ENCODE results near the gene N4BP2.
"Not testable (repeated sequence)": the region's sequence is repeated elsewhere in the genome, so short reads cannot be mapped to it uniquely, and the experiment has no call there.

Gene N4BP2

DNA sequence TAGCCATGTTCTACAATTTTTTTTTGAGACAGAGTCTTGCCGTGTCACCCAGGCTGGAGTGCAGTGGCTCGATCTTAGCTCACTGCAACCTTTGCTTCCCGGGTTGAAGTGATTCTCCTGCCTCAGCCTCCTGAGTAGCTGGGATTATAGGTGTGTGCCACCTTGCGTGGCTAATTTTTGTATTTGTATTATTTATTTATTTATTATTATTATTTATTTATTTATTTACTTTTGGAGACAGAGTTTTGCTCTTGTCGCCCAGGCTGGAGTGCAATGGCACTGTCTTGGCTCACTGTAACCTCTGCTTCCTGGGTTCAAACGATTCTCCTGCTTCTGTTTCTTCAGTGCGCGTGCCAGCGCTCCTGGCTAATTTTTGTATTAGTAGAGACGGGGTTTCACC is 36.8 kb downstream of the N4BP2 start:
- DNase-seq, result not testable (repeated sequence)

DNA sequence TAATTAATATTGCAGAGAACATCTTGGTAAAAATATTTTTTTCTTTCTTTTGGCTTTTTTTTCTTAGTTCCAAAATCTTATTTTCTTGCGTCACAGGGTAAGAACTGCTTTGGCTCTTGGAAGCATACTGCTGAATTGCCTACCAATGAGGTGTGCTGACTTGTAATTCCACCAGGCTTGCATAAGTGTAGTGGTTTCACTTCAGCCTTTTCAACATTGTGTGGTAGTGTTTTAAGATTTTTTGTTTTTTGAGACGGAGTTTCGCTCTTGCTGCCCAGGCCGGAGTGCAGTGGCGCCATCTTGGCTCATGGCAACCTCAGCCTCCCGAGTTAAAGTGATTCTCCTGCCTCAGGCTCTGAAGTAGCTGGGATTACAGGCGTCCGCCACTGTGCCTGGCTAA is 42.4 kb downstream of the N4BP2 start:
- no peak for DNase-seq

DNA sequence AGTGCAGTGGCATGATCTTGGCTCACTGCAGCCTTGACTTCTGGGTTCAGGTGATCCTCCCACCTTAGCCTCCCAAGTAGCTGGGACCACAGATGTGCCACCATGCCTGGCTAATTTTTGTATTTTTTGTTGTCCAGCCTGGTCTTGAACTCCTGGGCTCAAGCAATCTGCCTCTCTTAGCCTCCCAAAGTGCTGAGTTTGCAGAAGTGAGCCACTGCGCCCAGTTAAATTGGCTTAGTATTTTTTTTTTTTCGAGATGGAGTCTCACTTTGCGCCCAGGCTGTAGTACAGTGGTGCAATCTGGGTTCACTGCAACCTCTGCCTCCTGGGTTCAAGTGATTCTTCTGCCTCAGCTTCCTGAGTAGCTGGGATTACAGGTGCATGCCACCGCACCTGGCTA is 50.5 kb downstream of the N4BP2 start:
- not testable (repeated sequence) for DNase-seq

DNA sequence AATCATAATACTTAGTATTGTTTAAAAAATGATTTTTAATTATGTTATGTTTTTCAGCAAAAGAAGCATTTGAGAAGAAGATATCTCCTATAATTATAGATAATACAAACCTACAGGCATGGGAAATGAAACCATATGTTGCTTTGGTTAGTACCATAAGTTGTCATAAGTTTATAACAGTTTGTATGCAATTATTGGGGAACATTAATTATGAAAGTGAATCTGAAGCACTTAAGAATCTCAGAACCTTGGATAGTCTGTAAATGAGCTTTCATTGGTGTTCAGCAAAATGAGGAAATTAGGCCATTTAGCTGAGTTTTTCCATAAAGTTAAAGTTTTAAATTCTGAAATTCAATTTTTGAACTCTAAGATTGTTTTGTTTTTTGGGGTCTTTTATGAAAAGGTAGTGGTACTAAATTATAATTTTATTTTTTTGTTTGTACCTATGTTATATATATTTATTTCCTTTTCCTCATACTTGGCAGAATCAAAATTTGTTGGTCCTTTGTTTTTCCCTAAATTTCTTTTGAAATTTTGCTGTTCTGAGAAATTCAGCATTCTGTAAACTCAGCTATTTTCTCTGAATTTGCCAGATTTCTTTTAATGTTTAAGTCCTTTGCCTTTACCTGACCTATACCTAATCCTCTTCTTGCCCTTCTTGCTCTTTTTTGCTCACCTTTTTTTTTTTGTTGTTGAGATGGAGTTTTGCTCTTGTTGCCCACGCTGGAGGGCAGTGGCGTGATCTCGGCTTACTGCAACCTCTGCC is 55.6 kb downstream of the N4BP2 start:
- DNase-seq, result no peak

DNA sequence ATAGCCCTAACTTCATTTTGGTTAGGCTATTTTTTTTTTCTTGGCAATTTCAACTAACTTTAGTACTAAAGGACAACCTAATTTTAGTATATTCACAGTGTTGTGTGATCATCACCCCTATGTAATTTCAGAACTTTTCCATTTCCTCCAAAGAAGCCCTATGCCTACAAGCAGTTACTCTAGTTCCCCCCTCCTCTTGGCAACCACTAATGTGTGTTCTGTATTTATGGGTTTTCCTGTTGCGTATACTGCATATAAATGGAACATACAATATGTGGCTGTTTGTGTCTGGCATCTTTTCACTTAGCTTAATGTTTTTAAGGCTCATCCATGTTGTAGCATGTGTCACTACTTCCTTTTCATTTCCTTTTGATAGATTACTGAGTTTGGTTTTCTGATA is 57.6 kb downstream of the N4BP2 start:
- DNase-seq, result no peak

DNA sequence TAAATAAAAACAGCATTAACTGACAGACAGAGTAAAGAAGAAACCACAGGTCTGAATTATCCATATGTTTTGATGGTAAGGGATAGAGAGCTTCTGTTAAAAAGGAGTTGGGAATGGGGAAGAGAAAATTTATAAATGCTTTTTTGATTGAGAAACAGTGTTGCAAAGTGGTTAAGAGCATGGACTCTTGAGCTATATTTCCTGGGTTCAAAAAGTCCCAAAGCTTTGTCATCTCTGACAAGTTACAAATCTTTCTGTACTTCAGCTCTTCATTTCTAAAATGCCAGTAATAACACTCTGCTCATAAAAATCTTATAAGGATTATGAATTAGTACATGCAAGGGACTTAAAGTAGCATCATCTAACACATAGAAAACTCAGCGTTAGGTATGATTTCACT is 62.2 kb downstream of the N4BP2 start:
- DNase-seq, result no peak

DNA sequence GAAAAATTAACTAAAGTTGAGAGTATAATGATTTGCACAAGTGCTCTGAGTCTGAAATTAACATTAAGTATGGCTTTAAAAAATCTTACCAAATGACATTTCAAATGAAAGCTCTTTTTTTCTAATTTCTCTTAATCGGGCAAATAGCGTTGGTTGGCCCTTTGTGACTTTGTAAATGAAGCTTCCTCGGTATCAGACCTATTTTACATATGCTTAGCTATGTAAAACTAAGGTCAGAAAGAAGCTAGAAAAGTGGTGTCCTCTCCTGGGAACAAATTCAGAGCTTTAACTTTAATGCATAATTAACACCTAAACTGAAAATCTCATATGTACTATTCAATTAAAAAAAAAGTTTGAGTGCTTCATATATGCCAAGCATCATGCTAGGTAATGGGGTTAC is 62.7 kb downstream of the N4BP2 start:
- no peak for DNase-seq

DNA sequence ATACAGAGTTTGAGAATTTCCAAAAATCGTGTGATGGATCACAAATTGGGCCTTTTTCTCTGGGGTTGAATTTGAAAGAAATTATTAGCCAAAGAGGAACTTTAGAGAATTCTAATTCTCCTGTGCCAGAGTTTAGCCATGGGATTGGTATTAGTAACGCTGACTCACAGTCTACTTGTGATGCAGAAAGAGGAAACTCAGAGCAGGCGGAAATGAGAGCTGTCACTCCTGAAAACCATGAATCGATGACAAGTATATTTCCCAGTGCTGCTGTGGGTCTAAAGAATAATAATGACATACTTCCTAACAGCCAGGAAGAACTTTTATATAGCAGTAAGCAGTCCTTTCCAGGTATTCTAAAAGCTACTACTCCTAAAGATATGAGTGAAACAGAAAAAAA is 64.9 kb downstream of the N4BP2 start:
- DNase-seq, result peak; percentile 21

DNA sequence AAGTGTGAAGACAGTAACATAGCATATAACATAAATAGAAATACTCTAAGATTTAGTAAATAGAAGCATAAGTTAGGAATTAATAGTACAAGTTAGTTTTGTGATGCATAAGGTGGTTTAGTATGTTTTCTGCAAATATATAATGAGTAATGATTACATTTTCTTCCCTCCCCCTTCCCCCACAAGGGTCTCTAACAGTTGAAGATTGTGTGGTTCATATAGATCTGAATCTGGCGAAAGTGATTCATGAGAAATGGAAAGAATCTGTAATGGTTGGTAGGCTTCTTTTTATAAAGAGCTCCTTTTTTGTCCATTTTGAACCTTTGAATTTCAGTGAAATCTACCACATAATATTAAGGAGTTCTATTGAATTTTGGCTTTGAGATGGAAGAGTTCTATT is 66.3 kb downstream of the N4BP2 start:
- DNase-seq, result no peak

DNA sequence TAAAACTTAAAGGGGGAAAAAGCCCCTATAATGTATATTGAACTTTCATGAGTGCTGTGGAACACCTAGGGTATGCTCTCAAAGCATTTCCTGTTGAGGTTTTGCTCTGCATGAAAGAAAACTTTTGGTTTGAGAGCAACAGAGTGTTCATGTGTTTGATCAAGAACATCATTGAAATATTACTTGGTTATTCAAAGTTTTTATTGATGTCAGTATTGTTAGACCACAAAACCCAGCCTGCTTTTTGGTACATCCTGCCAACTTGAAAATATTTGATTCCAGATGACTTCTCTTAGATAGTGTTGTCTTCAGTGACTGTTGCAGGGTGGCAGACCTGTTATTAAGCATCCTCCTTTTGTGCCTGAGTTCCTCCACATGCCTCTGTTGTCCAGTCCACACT is 68.0 kb downstream of the N4BP2 start:
- DNase-seq, result peak; percentile 46

DNA sequence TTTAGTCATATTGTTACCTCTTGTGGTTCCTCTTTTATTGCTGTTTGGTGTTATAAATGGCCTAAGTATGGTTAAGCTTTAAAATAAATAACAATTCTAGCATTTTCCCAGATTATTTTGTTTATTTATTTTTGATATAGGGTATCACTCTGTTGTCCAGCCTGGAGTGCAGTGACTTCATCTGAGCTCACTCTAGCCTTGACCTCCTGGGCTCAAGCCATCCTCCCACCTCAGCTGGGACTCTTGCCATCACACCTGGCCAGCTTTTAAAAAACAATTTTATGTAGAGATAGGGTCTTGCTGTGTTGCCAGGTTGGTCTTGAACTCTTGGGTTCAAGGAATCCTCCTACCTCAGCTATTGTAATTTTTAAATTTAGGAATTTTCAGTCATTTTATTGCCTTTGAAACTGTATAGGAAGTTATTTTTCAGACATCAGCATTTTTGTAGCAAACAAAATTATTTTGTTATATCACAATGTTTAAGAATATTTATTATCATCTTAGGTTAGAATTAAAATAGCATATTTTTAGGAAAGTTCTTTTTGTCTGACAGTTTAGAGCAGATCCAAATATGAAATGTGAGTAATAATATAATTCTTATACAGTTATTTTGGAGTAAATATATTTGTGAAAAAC is 73.9 kb downstream of the N4BP2 start:
- no peak for DNase-seq

DNA sequence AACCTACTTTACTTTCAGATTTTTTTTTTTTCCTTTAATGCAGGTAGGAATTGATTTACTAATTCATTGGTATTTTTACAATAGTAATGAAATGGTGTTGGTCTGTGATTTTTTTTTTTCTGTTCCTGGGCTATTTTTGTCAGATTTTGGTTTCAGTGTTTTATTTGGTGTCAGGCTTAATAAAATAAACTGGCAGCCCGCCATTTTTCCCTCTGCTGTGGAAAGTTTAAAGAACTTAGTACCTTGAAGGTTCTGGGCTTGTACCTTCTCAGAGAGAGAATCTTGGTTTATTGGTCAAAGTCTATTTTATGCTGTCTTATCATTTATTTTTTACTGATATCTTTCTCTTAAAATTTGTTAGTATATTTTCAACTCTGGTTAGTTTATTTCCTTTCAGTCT is 76.2 kb downstream of the N4BP2 start:
- no peak for DNase-seq

DNA sequence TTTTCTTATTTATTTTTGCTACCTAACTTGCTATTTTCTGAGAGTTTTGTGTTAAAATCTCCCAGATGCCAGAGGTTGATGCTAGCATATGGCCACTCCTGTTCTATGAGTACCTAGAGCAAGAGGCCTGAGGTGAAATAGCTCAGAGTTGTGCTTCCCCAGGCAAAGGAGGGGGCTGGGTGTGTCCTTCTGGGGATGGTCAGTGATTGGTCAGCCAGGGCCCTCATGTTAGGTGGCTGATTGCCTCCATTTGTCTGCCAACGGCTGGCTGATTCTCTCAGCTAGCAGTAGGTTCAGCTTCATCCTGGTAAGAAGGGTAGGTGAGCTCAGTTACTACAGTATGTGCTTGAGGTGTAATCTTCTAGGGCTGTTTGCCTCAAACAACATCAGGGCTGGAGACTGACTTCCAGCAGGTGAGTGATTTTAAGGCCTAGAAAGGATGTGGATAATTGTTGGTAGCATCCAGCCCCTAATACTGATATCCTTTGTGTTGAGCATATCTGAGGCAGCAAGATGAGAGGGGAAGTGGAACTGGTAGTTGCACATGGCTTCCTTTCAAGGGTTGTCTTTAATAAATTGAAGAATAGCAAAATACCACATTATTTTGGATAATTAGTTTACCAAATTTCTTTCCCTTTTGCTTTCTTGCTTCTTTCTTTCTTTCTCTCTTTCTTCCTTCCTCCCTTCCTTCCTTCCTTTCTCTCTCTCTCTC is 77.7 kb downstream of the N4BP2 start:
- DNase-seq, result no peak

DNA sequence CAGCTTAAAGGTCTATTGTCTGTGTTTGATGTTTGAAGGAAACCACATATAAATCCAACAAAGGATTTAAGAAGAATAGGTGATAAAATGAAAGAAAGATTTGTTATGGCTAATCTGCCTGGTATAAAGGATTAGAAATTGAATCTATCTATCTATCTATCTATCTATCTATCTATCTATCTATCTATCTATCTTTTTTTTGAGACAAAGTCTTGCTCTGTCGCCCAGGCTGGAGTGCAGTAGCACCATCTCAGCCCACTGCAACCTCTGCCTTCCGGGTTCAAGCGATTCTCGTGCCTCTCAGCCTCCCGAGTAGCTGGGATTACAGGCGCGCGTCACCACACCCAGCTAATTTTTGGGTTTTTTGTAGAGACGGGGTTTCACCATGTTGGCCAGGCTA is 79.6 kb downstream of the N4BP2 start:
- DNase-seq, result not testable (repeated sequence)

DNA sequence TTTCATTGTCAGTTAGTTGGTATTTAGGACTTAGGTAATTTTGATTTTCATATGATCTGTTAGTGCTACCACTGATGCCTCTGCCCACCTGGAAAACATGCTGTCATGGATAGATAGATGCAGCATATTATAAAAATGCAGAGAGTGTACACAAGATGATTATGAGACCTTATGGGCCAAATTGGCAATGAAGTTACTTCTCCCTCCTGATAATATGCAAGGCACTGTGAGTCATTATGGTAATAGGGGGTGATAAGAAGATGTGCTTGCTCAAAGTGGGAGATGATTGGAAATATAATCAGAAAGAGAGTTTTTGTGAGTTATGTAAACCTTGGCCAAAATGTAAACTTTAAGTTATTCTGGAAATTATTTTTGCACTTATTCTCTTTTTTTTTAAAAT is 83.5 kb downstream of the N4BP2 start:
- DNase-seq, result no peak

DNA sequence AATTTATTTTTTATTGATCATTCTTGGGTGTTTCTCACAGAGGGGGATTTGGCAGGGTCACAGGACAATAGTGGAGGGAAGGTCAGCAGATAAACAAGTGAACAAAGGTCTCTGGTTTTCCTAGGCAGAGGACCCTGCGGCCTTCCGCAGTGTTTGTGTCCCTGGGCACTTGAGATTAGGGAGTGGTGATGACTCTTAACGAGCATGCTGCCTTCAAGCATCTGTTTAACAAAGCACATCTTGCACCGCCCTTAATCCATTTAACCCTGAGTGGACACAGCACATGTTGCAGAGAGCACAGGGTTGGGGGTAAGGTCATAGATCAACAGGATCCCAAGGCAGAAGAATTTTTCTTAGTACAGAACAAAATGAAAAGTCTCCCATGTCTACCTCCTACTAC is 83.9 kb downstream of the N4BP2 start:
- DNase-seq, result not testable (repeated sequence)

DNA sequence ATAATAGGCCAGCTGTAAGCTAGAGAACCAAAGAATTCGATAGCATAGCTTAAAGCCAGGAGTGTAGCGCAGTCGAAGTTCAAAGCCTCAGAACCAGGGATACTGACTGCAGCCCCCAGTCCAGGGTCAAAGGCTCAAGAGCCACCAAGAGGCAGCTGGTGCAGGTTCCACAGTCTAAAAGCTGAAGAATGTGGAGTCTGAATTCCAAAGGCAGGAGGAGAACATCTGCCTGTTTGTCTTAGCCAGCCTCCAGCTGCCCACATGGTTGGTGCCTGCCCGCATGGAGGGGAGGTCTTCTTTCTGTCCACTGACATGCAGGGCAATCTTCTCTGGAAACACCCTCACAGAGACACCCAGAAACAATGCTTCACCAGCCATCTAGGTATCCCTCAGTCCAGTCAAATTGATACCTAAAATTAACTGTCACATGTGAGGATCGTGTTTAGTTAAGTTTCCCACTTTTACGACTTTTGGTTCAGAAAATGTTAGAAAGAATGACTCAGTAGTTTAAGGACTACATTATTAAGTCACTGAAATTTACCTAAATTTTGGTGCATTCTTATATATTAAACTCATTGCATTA is 87.4 kb downstream of the N4BP2 start:
- no peak for DNase-seq

DNA sequence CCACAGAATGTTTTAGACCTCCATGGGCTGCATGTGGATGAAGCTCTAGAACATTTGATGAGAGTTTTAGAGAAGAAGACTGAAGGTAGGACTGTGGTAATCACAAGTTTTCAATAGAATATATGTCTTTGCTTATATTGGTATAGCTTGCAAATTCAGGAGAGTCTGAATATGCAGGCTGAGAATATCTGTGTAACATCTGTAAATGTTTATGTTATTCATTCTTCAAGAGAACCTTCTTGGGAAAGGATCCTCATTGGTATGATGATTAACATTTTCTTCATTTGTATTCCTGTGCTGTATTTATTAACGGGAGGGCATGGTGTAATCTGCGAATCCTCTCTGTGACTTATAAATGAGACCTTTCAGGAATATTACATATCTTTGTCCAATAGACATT is 88.1 kb downstream of the N4BP2 start:
- no peak for DNase-seq

DNA sequence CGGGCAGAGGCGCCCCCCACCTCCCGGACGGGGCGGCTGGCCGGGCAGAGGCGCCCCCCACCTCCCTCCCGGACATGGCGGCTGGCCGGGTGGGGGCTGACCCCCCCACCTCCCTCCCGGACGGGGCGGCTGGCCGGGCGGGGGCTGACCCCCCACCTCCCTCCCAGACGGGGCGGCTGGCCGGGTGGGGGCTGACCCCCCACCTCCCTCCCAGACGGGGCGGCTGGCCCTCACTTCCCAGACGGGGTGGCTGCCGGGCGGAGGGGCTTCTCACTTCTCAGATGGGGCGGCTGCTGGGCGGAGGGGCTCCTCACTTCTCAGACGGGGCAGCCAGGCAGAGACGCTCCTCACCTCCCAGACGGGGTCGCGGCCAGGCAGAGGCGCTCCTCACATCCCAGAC is 90.8 kb downstream of the N4BP2 start:
- DNase-seq, result not testable (repeated sequence)

DNA sequence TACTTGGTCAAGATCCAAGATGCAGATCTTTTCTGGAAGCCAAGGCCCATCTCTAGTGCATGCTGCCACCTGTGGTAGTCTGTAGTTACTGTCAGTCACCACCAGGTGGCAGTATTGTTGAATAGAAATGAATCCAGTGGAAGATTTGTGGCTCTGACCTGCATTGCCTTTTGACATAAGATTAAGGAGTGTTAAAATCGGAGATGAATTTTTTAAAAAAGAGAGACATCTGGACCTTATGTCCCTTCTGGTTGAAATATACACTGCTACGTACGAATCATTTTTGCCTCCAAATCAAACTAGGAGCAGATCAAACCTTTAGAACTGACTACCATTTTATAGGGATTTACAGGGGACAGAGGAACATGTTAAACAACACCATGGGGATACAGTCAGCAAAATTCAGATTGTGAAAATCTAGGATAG is 93.3 kb downstream of the N4BP2 start:
- peak; percentile 88 for DNase-seq

DNA sequence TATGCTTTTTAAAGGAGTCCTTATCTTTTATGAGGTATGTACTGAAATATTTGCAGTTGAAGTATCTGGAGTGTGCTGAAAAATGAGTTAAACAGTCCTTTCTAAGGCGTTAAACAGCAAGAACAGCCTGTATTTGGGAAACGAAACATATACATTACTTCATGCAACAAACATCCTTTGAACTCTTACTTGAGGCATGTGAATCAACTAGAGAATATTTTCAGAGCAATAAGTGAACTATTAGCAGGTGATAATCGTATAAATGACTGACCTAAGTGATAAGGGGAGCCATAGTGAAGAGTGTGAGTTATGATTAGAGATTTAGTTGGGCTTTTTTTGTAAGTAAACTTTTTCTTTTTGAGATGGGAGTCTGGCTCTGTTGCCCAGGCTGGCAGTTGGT is 94.3 kb downstream of the N4BP2 start:
- DNase-seq, result no peak

DNA sequence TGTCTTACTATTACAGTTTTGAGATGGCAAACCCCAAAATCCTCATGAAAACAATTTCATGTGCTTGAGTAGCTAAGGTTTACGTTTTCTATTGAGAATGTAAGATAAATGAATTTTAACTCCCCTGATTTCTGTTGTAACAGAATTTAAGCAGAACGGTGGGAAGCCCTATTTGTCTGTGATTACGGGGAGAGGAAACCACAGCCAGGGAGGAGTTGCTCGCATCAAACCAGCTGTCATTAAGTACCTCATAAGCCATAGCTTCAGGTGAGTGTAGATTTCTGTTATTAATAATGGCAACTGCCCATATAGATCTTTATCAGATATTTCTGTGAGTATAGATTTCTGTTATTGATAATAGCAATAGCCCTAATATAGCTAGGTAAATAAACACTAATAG is 96.0 kb downstream of the N4BP2 start:
- DNase-seq, result peak; percentile 55

DNA sequence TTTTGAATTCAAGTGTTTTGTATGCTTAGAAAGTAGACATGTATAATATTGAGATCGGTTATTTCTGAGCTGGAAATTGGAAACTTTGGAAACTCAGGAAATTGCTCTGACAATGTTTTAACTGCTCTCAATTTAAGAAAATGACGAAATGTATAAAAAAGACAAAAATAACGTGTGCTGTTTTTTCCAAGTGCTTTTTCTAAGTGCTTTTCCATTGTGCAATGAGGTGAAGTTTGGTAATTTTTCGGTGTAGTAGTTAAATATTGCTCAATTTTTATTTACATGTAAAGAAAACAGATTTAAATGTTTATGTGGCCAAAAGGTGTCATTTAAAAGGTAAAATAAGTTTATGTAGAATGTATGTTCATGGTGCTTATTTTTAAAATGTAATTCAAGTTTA is 100.8 kb downstream of the N4BP2 start:
- DNase-seq, result no peak

DNA sequence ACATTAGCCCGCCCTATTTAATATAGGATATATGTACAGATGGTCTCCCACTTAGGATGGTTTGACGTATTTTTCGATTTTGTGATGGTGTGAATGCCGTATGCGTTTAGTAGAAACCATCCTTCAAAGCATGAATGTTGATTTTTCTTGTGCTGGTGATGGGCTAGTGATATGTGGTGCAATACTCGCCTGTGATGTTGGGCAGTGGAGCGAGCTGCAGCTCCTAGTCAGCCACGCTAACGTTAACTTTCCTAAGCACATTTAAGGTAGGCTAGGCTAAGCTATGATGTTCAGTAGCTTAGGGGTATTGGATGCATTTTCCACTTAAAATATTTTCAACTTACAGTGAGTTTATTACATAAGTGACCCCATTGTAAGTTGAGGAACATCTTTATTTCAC is 103.6 kb downstream of the N4BP2 start:
- DNase-seq, result no peak
